Astrocyte (in vitro differentiated cells and primary cell): ENCODE data around the gene LIMS2. TPM values are rescaled to one million over a fixed set of nuclear protein-coding genes. Genes with fewer than 3 reads are reported as not detected.

Experiments used
- DNase-seq: peaks from one replicate; pipeline ENCODE4 v3.0.0-alpha.2; 2010; ENCODE audit warnings: low read depth
- FAIRE-seq: peaks from 2 replicates; lab custom pipeline; 2011; peaks lifted over from hg19 to GRCh38; lab: Jason Lieb, UNC
- H2AFZ ChIP-seq: 2 replicates; pipeline ENCODE4 v1.6.0; 2012; ENCODE audit warnings: low read depth, low read length, inconsistent platforms
- H3K27ac ChIP-seq: 2 replicates; pipeline ENCODE4 v1.5.1; 2011; ENCODE audit warnings: low read depth, low read length, inconsistent platforms
- H3K27me3 ChIP-seq: 2 replicates; pipeline ENCODE4 v1.6.0; 2011; ENCODE audit warnings: low read length, inconsistent platforms; ENCODE audit not compliant: insufficient read depth
- H3K36me3 ChIP-seq: 2 replicates; pipeline ENCODE4 v1.5.1; 2011; ENCODE audit warnings: low read length, inconsistent platforms; ENCODE audit not compliant: insufficient read depth
- H3K4me1 ChIP-seq: 2 replicates; pipeline ENCODE4 v1.5.1; 2011; ENCODE audit warnings: low read length, inconsistent platforms; ENCODE audit not compliant: insufficient read depth
- H3K4me2 ChIP-seq: 2 replicates; pipeline ENCODE4 v1.6.0; 2012; ENCODE audit warnings: low read length, inconsistent platforms
- H3K4me3 ChIP-seq: 2 replicates; pipeline ENCODE4 v1.5.1; 2011; ENCODE audit warnings: low read depth, mild to moderate bottlenecking, low read length, inconsistent platforms; ENCODE audit not compliant: insufficient read depth
- H3K79me2 ChIP-seq: 2 replicates; pipeline ENCODE4 v1.6.0; 2012; ENCODE audit warnings: mild to moderate bottlenecking, low read length, inconsistent platforms; ENCODE audit not compliant: insufficient read depth
- H3K9ac ChIP-seq: 2 replicates; pipeline ENCODE4 v1.6.0; 2012; ENCODE audit warnings: mild to moderate bottlenecking, low read length, inconsistent platforms
- H3K9me3 ChIP-seq: 2 replicates; pipeline ENCODE4 v1.5.1; 2012; ENCODE audit warnings: low read depth, mild to moderate bottlenecking, low read length, inconsistent platforms; ENCODE audit not compliant: insufficient read depth
- H4K20me1 ChIP-seq: 2 replicates; pipeline ENCODE4 v1.6.0; 2012; ENCODE audit warnings: low read length, inconsistent platforms; ENCODE audit not compliant: insufficient read depth
- H3K27ac Mint-ChIP-seq: one replicate; pipeline ENCODE4 v1.8.0; 2021; ENCODE audit warnings: mild to moderate bottlenecking, mixed read lengths; ENCODE audit not compliant: unreplicated experiment
- H3K27me3 Mint-ChIP-seq: one replicate; pipeline ENCODE4 v1.8.0; 2021; ENCODE audit warnings: low read depth, mixed read lengths; ENCODE audit not compliant: unreplicated experiment
- H3K36me3 Mint-ChIP-seq: one replicate; pipeline ENCODE4 v1.8.0; 2021; ENCODE audit warnings: low read depth, mixed read lengths; ENCODE audit not compliant: unreplicated experiment
- H3K4me1 Mint-ChIP-seq: one replicate; pipeline ENCODE4 v1.8.0; 2021; ENCODE audit warnings: low read depth, mixed read lengths; ENCODE audit not compliant: unreplicated experiment
- H3K4me3 Mint-ChIP-seq: one replicate; pipeline ENCODE4 v1.8.0; 2021; ENCODE audit warnings: mild to moderate bottlenecking, moderate library complexity, mixed read lengths; ENCODE audit not compliant: unreplicated experiment
- H3K9me3 Mint-ChIP-seq: one replicate; pipeline ENCODE4 v1.8.0; 2021; ENCODE audit warnings: mild to moderate bottlenecking, mixed read lengths; ENCODE audit not compliant: unreplicated experiment
- EZH2 ChIP-seq: IDR thresholded peaks from 2 replicates; pipeline ENCODE4 v1.6.1; 2012; ENCODE audit warnings: mild to moderate bottlenecking, low read length, inconsistent platforms; ENCODE audit not compliant: insufficient read depth
- total RNA-seq: library from RNA; stranded (reverse); gene quantifications from 2 replicates; pipeline ENCODE4 v1.2.1, GENCODE V29; 2021
- TF ChIP-seq, protein P1 (sequence below): IDR thresholded peaks from 2 replicates; pipeline ENCODE4 v1.5.1; 2011; ENCODE audit warnings: low read depth, mild to moderate bottlenecking, inconsistent platforms, low read length, moderate library complexity; ENCODE audit not compliant: insufficient read depth

LIMS2 gene
- total RNA-seq, 1 donor from 2014 or later: 73.3 TPM

GRCh38 chr2:127645395-127646291, 29.7 kb downstream of the LIMS2 start, which contains the start of gene GPR17:
GPR17 (plus strand) TSS chr2:127646153; CDS start chr2:127650736, 4,583 bp downstream.
- Histone ChIP-seq H3K4me1 (peaks cover 17% of the 10 kb centered on the region), H4K20me1 (no peaks in the 10 kb centered on the region), H3K9ac (peak within 1 kb of the TSS; percentile 4), H3K9me3 (no peaks in the 10 kb centered on the region), H3K27me3 (no peaks in the 10 kb centered on the region), H3K4me2 (peak within 1 kb of the TSS; percentile 51), H3K27ac (no peak within 1 kb of the TSS), H2AFZ (peak within 1 kb of the TSS; percentile 54), H3K79me2 (no peaks in the 10 kb centered on the region), H3K4me3 (no peak within 1 kb of the TSS), H3K36me3 (no peaks in the 10 kb centered on the region)
- Mint-ChIP-seq H3K36me3 (peaks cover 6% of the 10 kb centered on the region), H3K4me3 (no peak within 1 kb of the TSS), H3K27ac (peak within 1 kb of the TSS; percentile 84), H3K9me3 (no peaks in the 10 kb centered on the region), H3K4me1 (peaks cover 24% of the 10 kb centered on the region), H3K27me3 (no peaks in the 10 kb centered on the region)
- DNase-seq (no peak), FAIRE-seq (no peak)
- no peak for TF ChIP-seq EZH2
- TF ChIP-seq, protein P1, sequence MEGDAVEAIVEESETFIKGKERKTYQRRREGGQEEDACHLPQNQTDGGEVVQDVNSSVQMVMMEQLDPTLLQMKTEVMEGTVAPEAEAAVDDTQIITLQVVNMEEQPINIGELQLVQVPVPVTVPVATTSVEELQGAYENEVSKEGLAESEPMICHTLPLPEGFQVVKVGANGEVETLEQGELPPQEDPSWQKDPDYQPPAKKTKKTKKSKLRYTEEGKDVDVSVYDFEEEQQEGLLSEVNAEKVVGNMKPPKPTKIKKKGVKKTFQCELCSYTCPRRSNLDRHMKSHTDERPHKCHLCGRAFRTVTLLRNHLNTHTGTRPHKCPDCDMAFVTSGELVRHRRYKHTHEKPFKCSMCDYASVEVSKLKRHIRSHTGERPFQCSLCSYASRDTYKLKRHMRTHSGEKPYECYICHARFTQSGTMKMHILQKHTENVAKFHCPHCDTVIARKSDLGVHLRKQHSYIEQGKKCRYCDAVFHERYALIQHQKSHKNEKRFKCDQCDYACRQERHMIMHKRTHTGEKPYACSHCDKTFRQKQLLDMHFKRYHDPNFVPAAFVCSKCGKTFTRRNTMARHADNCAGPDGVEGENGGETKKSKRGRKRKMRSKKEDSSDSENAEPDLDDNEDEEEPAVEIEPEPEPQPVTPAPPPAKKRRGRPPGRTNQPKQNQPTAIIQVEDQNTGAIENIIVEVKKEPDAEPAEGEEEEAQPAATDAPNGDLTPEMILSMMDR: no peak

DNA sequence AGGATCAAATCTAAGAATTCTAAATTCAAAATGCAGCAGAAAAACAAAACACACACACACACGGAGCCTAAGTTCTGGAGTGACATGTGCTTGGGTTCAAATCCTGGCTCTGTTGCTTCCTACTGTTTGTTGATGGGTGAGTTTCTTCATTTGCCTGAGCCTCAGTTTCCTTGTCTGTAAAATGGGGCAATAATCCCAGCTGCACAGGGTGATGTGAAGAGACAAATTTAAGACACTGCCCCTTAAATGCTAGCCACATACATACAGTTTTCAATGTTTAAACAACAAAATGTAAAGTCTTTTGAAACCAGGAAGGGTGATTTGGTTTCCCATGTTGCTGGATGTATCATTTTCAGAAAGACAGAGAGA, 30.3 kb downstream of the LIMS2 start:
- Histone ChIP-seq H2AFZ (no peak overlapping the region), H3K36me3 (no peaks in the 10 kb centered on the region), H3K27me3 (no peaks in the 10 kb centered on the region), H3K4me2 (no peak overlapping the region), H3K9me3 (no peaks in the 10 kb centered on the region), H3K9ac (no peak overlapping the region), H3K79me2 (no peaks in the 10 kb centered on the region), H3K4me3 (no peak overlapping the region), H3K27ac (no peak overlapping the region), H3K4me1 (peaks cover 17% of the 10 kb centered on the region), H4K20me1 (no peaks in the 10 kb centered on the region)
- FAIRE-seq: no peak
- no peak overlapping the region for H3K4me3 Mint-ChIP-seq
- no peak for DNase-seq
- peaks cover 6% of the 10 kb centered on the region for H3K36me3 Mint-ChIP-seq
- no peaks in the 10 kb centered on the region for H3K9me3 Mint-ChIP-seq
- H3K27me3 Mint-ChIP-seq: no peaks in the 10 kb centered on the region
- no peak overlapping the region for H3K27ac Mint-ChIP-seq
- TF ChIP-seq, protein P1: no peak
- no peak for TF ChIP-seq EZH2
- H3K4me1 Mint-ChIP-seq: peaks cover 24% of the 10 kb centered on the region
